Measurements from ENCODE around the gene QTRT2.

QTRT2 gene

DNA sequence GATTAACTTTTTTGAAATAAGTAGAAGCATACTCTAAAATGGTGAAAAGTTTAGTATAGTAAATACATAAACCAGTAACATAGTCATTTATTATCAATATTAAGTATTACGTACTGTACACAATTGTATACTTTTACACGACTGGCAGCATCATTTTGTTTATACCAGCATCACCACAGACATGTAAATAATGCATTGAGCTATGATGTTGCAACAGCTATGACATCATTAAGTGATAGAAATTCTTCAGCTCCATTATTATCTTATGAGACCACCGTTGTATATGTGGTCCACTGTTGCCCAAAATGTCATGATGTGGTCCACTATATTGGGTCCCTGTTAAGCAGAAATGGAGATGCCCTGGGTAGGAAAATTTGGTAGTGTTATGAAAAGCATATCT lies 71.0 kb downstream of the QTRT2 start:
- no peaks in the 10 kb centered on the region for H3K4me1 ChIP-seq (ENCODE audit: control insufficient read depth, insufficient read depth, low read length)
- H3K4me2 ChIP-seq (ENCODE audit: low read length), result no peak overlapping the region
- H3K9ac ChIP-seq (ENCODE audit: low read depth, low read length), result no peak overlapping the region
- no peaks in the 10 kb centered on the region for H3K27me3 ChIP-seq (ENCODE audit: control insufficient read depth, insufficient read depth, low read length)
- no peak overlapping the region for H3K4me3 ChIP-seq (ENCODE audit: low read length)
- no peaks in the 10 kb centered on the region for H3K9me3 ChIP-seq (replicated peaks; ENCODE audit: low read length)
- no peaks in the 10 kb centered on the region for H3K36me3 ChIP-seq (ENCODE audit: insufficient read depth, low read length)

DNA sequence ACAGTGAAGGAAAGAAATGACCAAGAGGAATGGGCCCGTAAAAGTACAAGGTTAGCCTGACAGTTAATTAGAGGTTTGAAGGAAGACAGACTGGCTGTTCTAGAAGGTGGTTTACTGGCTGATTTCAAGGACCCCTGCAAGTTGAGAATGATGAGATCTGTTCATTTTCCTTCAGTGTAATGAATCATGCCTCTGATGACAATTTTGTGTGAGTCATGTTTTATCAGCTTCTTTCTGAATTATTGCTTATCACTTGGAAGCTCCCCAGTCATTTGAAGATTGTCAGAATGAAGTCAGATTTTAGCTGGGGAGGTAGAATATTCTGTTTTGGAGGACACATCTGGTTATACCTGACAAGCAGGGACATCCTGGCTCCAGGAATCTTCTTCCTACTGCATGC lies 71.7 kb downstream of the QTRT2 start:
- Histone ChIP-seq H3K4me1 (ENCODE audit: control insufficient read depth, insufficient read depth, low read length) (no peaks in the 10 kb centered on the region), H3K27me3 (ENCODE audit: control insufficient read depth, insufficient read depth, low read length) (no peaks in the 10 kb centered on the region), H3K4me3 (ENCODE audit: low read length) (no peak overlapping the region), H3K9ac (ENCODE audit: low read depth, low read length) (no peak overlapping the region), H3K4me2 (ENCODE audit: low read length) (no peak overlapping the region), H3K9me3 (replicated peaks; ENCODE audit: low read length) (no peaks in the 10 kb centered on the region), H3K36me3 (ENCODE audit: insufficient read depth, low read length) (no peaks in the 10 kb centered on the region)

DNA sequence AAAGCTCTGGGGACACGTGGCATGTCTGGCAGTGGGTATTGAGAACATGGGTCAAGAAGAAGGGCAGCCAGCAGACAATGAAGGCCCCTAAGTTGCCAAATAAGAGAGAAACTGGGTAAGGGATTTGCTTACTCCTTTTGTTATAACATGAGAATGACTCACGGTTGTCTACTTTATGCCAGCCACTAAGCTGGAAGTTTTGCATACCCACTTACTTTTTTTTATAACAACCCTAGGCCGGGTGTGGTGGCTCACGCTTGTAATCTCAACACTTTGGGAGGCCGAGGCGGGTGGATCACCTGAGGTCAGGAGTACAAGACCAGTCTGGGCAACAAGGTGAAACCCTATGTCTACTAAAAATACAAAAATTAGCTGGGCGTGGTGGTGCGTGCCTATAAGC lies 72.3 kb downstream of the QTRT2 start:
- H3K4me1 ChIP-seq (ENCODE audit: control insufficient read depth, insufficient read depth, low read length), result no peaks in the 10 kb centered on the region
- H3K4me2 ChIP-seq (ENCODE audit: low read length), result no peak overlapping the region
- H3K9me3 ChIP-seq (replicated peaks; ENCODE audit: low read length), result no peaks in the 10 kb centered on the region
- no peaks in the 10 kb centered on the region for H3K36me3 ChIP-seq (ENCODE audit: insufficient read depth, low read length)
- H3K27me3 ChIP-seq (ENCODE audit: control insufficient read depth, insufficient read depth, low read length), result no peaks in the 10 kb centered on the region
- no peak overlapping the region for H3K4me3 ChIP-seq (ENCODE audit: low read length)
- H3K9ac ChIP-seq (ENCODE audit: low read depth, low read length), result no peak overlapping the region

DNA sequence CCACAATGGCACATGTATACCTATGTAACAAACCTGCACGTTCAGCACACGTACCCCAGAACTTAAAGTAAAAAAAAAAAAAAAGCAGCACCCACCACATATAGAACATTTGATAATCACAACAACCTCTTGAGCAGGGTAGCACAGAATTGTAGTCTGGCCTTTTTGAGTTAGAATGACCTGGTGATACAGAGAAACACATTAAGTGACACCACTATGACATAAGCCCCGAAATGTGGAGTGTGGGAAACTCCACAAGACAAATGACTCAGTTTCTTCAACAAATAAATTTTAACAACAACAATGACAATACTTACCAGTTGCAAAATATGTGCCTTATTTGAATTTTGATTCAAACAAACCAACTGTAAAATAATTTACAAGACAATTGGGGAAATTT lies 76.0 kb downstream of the QTRT2 start:
- no peak overlapping the region for H3K4me2 ChIP-seq (ENCODE audit: low read length)

DNA sequence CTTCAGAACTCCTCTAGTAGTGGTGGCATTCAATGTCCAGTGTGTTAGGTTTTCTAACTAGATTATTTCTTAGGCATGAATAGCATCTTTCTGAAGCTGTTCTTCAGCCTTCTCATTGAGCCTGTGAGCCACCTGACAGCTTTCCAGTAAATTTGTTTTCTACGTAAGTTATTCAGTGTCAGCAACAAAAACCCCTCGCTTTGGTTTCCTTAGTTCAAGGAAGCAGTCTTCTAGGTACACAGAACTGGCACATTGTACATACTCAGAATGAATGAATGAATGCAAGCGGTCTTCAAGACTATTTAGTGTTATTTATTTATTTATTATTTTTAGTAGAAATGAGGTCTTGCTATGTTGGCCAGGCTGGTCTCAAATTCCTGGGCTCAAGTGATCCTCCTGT lies 77.4 kb downstream of the QTRT2 start:
- Histone ChIP-seq H3K4me2 (ENCODE audit: low read length) (no peak overlapping the region), H3K27me3 (ENCODE audit: control insufficient read depth, insufficient read depth, low read length) (peaks cover 4% of the 10 kb centered on the region), H3K9me3 (replicated peaks; ENCODE audit: low read length) (no peaks in the 10 kb centered on the region), H3K36me3 (ENCODE audit: insufficient read depth, low read length) (no peaks in the 10 kb centered on the region), H3K9ac (ENCODE audit: low read depth, low read length) (no peak overlapping the region), H3K4me3 (ENCODE audit: low read length) (no peak overlapping the region), H3K4me1 (ENCODE audit: control insufficient read depth, insufficient read depth, low read length) (no peaks in the 10 kb centered on the region)

More for the DNA sequence above, 76.0 kb downstream of the QTRT2 start:
- H3K36me3 ChIP-seq (ENCODE audit: insufficient read depth, low read length), result no peaks in the 10 kb centered on the region
- H3K4me1 ChIP-seq (ENCODE audit: control insufficient read depth, insufficient read depth, low read length), result no peaks in the 10 kb centered on the region
- no peaks in the 10 kb centered on the region for H3K27me3 ChIP-seq (ENCODE audit: control insufficient read depth, insufficient read depth, low read length)
- no peaks in the 10 kb centered on the region for H3K9me3 ChIP-seq (replicated peaks; ENCODE audit: low read length)
- H3K4me3 ChIP-seq (ENCODE audit: low read length), result no peak overlapping the region
- H3K9ac ChIP-seq (ENCODE audit: low read depth, low read length), result no peak overlapping the region

All from skeletal muscle satellite cell (primary cell).